HG03135 (cell line): ENCODE measurements around the gene UBR3.
"Not testable (repeated sequence)": the region's sequence is repeated elsewhere in the genome, so short reads cannot be mapped to it uniquely, and the experiment has no call there.

ENCODE experiments used
- ATAC-seq: cut with Tn5 transposase; IDR thresholded peaks from one replicate; pipeline ENCODE4 v1.9.1; 2021; ENCODE audit warnings: mild to moderate bottlenecking, moderate library complexity; ENCODE audit not compliant: unreplicated experiment

The UBR3 gene

GRCh38 chr2:169933124-169933711, 106.0 kb downstream of the UBR3 start:
- ATAC-seq = no peak

DNA sequence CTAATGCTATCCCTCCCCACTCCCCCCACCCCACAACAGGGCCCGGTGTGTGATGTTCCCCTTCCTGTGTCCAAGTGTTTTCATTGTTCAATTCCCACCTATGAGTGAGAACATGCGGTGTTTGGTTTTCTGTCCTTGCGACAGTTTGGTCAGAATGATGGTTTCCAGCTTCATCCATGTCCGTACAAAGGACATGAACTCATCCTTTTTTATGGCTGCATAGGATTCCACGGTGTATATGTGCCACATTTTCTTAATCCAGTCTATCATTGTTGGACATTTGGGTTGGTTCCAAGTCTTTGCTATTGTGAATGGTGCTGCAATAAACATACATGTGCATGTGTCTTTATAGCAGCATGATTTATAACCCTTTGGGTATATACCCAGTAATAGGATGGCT, 109.4 kb downstream of the UBR3 start:
- not testable (repeated sequence) for ATAC-seq

DNA sequence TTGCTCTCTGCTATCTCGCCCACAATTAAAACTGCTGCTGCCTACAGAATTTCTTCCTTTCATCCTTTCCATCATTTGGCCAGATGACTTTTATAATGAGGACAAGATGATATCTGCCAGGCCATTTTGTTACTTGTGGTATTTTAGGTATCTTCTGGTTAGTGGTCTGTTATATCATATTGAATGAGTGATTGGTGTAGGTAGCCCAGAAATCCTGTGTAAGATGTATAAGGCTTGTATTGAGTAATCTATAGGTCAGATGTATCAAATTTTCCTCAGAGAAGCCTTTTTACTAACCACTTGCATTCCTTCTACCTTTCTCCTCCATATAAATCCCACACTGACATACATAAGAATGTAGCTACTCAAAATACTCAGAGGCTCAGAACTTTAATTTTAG, 118.3 kb downstream of the UBR3 start:
- ATAC-seq = no peak

DNA sequence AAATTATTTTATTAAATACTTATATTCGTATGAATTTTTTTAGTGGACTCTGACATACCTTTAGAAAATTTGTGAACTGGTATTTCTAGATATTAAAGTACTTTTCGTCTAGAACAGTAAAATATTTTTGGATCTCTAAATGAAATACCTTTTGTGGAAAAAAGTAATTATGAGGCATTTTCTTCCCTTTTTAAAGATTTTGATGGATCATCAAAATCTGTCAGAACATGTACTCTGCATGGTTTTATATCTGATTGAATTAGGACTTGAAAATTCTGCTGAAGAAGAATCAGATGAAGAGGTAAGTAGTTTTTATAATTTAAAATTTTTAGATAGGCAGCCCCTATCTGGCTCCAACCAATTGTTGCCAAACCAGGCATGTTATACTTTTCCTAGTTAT, 118.8 kb downstream of the UBR3 start:
- ATAC-seq = no peak

DNA sequence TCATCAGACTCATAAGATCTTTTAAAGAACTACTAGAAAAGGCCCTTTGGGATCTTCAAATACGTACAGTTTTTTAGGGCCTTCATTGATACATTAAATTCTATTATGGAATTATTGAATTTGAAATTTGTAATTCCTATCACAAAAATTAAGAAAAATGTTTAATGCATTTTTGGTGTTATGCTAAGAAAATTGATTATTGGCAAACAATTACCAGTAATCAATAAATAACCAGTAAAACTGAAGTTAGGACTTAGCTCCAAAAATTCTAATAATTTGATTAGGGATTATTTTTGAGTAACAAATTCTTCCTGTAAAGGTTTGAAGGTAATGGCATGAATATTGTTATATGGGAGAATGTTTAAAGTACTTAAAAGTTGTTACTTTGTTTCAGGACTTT, 119.3 kb downstream of the UBR3 start:
- no peak for ATAC-seq

- ATAC-seq = no peak
Measured at GRCh38 chr2:169955940-169956339, 128.7 kb downstream of the UBR3 start.

DNA sequence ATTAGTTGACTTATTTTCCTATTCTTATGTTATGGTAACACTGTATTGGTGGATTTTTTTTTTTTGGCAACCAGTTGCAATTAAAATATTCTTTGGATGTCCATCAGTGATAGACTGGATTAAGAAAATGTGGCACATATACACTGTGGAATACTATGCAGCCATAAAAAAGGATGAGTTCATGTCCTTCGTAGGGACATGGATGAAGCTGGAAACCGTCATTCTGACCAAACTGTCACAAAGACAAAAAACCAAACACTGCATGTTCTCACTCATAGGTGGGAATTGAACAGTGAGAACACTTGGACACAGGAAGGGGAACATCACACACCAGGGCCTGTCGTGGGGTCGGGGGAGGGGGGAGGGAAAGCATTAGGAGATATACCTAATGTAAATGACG, 130.0 kb downstream of the UBR3 start:
- not testable (repeated sequence) for ATAC-seq

GRCh38 chr2:169961911-169962310, 134.7 kb downstream of the UBR3 start:
- ATAC-seq = no peak

GRCh38 chr2:169963786-169964185, 136.5 kb downstream of the UBR3 start:
- no peak for ATAC-seq

GRCh38 chr2:169964740-169965139, 137.5 kb downstream of the UBR3 start:
- no peak for ATAC-seq

- no peak for ATAC-seq
Measured at GRCh38 chr2:169965495-169965894, 138.2 kb downstream of the UBR3 start.

DNA sequence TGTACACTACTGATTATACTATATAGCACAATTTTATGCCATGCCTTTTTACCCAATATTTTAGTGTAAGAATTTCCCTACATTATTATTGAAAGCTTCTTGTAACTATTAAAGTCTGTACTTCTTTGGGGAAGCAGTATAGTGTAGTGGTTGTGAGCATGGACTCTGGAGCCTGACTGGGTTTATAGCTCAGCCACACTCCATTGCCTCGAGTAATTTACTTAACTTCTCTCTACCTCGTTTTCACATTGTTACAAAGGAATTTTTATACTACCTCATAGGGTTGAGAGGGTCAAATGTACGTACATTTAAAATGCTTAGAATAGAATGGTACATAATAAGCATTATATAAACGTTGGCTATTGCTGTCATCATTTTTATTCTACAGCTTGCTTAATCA, 139.2 kb downstream of the UBR3 start:
- no peak for ATAC-seq

- no peak for ATAC-seq
Measured at GRCh38 chr2:169968743-169969142, 141.5 kb downstream of the UBR3 start.

GRCh38 chr2:169975221-169975620, 148.0 kb downstream of the UBR3 start:
- no peak for ATAC-seq

GRCh38 chr2:169976335-169976851, 149.1 kb downstream of the UBR3 start:
- no peak for ATAC-seq

DNA sequence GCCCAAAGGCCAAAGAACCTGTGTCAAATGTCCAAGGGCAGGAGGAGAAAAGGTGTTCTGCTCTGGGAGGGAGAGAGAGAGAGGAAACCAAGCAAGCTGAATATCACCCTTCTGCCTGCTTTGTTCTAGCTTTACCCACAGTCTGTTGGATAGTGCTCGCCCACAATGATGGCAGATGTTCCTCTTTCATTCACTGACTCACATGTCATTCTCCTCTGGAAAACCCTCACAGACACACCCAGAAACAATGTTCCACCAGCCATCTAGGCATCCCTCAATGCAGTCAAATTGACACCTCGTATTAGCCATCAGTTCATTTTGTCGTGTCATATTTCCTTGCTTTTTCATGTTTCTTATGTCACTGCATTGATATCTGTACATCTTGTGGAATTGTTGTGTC, 150.3 kb downstream of the UBR3 start:
- ATAC-seq = no peak

- no peak for ATAC-seq
Measured at GRCh38 chr2:169978402-169979017, 151.3 kb downstream of the UBR3 start.

- no peak for ATAC-seq
Measured at GRCh38 chr2:169979025-169979424, 151.8 kb downstream of the UBR3 start.

GRCh38 chr2:169980001-169980400, 152.7 kb downstream of the UBR3 start:
- no peak for ATAC-seq

DNA sequence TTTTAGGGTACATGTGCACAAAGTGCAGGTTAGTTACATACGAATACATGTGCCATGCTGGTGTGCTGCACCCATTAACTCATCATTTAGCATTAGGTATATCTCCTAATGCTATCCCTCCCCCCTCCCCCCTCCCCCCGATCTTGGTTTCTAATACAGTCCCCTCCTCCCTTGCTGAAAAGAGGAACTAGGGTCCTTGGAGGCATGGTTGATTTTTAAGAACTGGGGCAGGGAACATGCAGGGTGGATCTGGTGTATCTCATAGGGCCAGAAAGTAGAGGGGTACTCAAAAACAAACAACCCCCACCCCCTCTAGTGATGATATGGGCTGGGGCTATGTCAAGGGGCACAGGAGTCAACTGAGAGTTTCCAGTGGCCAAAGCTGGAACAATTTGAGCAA, 153.4 kb downstream of the UBR3 start:
- ATAC-seq = no peak

DNA sequence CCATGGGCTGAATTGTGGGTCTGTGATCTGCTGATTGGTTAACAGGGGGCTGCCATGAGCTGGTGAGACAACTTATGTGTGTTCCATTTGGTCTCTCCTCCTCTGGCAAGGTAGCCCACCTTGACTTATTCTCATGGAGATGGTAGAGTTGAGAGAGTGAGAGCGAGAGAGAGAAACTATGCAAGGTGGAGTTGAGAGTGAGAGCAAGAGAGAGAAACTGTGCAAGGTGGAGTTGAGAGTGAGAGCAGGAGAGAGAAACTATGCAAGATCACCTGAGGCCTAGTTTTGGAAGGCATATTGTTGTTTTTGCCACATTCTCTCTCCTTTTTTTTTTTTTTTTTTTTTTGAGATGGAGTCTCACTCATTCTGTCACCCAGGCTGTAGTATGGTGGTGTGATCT, 155.7 kb downstream of the UBR3 start:
- ATAC-seq = no peak

- ATAC-seq = no peak
Measured at GRCh38 chr2:169983506-169983905, 156.3 kb downstream of the UBR3 start.

- ATAC-seq = no peak
Measured at GRCh38 chr2:169984145-169984544, 156.9 kb downstream of the UBR3 start.
